ENCODE measurements around the gene KLHL42.
"Not testable (repeated sequence)": the region's sequence is repeated elsewhere in the genome, so short reads cannot be mapped to it uniquely, and the experiment has no call there.

Gene KLHL42

GRCh38 chr12:27779920-27780611, at the start of gene KLHL42, which contains the start of gene MANSC4:
Gene KLHL42 (plus strand): TSS chr12:27780233. CDS start chr12:27780331, 98 bp downstream.
Gene MANSC4 (minus strand): TSS chr12:27780236. CDS start chr12:27771276, 8,960 bp downstream.
- peak; percentile 91 for DNase-seq (ENCODE audit: low read depth)
- peak; percentile 74 for TF ChIP-seq MAX (IDR thresholded peaks at IDR 0.05; ENCODE audit: low read depth, low read length)
- TF ChIP-seq CTCF (IDR thresholded peaks at IDR 0.05; ENCODE audit: low read depth, low read length), result no peak
- peak; percentile 41 for TF ChIP-seq POLR2A (IDR thresholded peaks at IDR 0.05; ENCODE audit: extremely low read depth, insufficient read length)
- H3K4me3 ChIP-seq (ENCODE audit: low read depth, low read length), result peak within 1 kb of the TSS; percentile 75

- H3K4me3 ChIP-seq (ENCODE audit: low read depth, low read length), result no peak overlapping the region
- DNase-seq (ENCODE audit: low read depth), result peak; percentile 47
- TF ChIP-seq MAX (IDR thresholded peaks at IDR 0.05; ENCODE audit: low read depth, low read length), result no peak
- peak; percentile 39 for TF ChIP-seq CTCF (IDR thresholded peaks at IDR 0.05; ENCODE audit: low read depth, low read length)
These were observed 47.8 kb upstream of the KLHL42 start for GRCh38 chr12:27732281-27732680.

- peak; percentile 69 for DNase-seq (ENCODE audit: low read depth)
- H3K4me3 ChIP-seq (ENCODE audit: low read depth, low read length), result no peak overlapping the region
- TF ChIP-seq CTCF (IDR thresholded peaks at IDR 0.05; ENCODE audit: low read depth, low read length), result peak; percentile 91
- TF ChIP-seq MYC (IDR thresholded peaks at IDR 0.05; ENCODE audit: low read depth, low read length), result peak; percentile 11; the same call in 1 of the 2 replicates
- TF ChIP-seq MAX (IDR thresholded peaks at IDR 0.05; ENCODE audit: low read depth, low read length), result 0 out of 2 replicates have a peak, but pooled peaks have one; percentile 24
- TF ChIP-seq POLR2A (IDR thresholded peaks at IDR 0.05; ENCODE audit: extremely low read depth, insufficient read length), result no peak
These were observed 46.9 kb upstream of the KLHL42 start for GRCh38 chr12:27733052-27733656.

- H3K4me3 ChIP-seq (ENCODE audit: low read depth, low read length), result no peak overlapping the region
- TF ChIP-seq POLR2A (IDR thresholded peaks at IDR 0.05; ENCODE audit: extremely low read depth, insufficient read length) (no peak), CTCF (IDR thresholded peaks at IDR 0.05; ENCODE audit: low read depth, low read length) (no peak), MYC (IDR thresholded peaks at IDR 0.05; ENCODE audit: low read depth, low read length) (no peak), MAX (IDR thresholded peaks at IDR 0.05; ENCODE audit: low read depth, low read length) (no peak)
- no peak for DNase-seq (ENCODE audit: low read depth)
These were observed 46.2 kb upstream of the KLHL42 start for GRCh38 chr12:27733791-27734190.

GRCh38 chr12:27734321-27734720, 45.7 kb upstream of the KLHL42 start:
- not testable (repeated sequence) for DNase-seq (ENCODE audit: low read depth)

GRCh38 chr12:27743601-27744000, 36.4 kb upstream of the KLHL42 start:
- TF ChIP-seq MAX (IDR thresholded peaks at IDR 0.05; ENCODE audit: low read depth, low read length), result no peak
- no peak for DNase-seq (ENCODE audit: low read depth)
- no peak overlapping the region for H3K4me3 ChIP-seq (ENCODE audit: low read depth, low read length)

More at GRCh38 chr12:27734321-27734720, 45.7 kb upstream of the KLHL42 start:
- not testable (repeated sequence) for H3K4me3 ChIP-seq (ENCODE audit: low read depth, low read length)

- not testable (repeated sequence) for H3K4me3 ChIP-seq (ENCODE audit: low read depth, low read length); DNase-seq (ENCODE audit: low read depth)
These were observed 34.3 kb upstream of the KLHL42 start for GRCh38 chr12:27745734-27746133.

All from NB4 (cell line).